Retina (tissue), 1 donor: ENCODE results near the gene MORF4L2.
A peak's percentile ranks its signal among the peaks of the same experiment; 100 is the strongest.

ENCODE experiments used
- DNase-seq: peaks from one replicate; pipeline ENCODE4 v3.0.0-alpha.2; 2016

The MORF4L2 gene

GRCh38 chrX:103630171-103630511 is 56.4 kb downstream of the MORF4L2 start:
- DNase-seq, result no peak

GRCh38 chrX:103629318-103630170 is 57.0 kb downstream of the MORF4L2 start:
- DNase-seq, result peak; percentile 87

DNA sequence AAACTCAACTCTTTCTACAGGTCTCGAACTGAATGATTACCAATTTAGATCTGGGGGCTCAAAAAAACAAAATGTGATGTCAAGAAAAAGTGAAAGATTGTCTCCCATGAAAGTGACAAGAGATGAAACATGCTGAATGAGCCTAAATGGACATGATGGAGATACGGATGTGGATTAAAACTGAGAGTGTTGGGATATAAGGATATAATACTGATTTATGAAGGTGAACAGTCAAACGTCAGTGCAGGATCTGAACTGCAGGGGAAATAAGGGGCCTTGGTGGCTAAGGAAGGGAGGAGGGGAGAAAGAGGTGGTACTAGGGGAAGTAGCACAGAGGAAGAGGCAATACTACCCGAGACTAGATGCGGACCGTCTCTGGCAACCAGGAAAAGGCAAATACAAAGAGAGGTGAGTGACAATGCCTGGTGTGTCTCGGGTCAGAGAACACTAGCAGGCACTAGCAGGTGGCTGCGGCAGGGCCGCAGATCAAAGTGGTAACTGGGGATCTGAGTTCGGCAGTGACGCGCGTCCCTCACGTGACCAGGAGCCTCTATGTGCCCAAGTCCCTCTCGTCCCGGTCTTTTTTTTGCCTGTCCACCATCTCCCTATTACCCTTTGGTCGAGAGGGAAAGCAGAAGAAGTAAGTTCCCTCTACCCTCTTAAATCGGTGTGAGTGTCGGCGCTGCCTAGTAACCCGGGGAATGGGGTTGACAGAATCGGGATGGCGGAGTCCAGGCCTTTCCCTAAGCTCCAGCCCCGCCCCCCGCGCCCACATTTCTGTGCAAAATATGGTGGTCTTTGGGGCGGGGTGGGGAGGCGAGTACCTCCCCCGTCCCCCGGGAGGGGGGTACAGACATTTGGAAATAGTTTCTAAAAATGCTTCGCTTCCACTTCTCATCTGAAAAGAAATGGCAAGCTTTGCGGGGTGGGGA is 57.8 kb downstream of the MORF4L2 start, which contains the start of gene TCEAL1:
TSS of gene TCEAL1 (plus strand) at position 590 of the 932 bp plus-strand sequence. CDS start 942 bp downstream, outside the sequence.
- DNase-seq, result peak; percentile 79

DNA sequence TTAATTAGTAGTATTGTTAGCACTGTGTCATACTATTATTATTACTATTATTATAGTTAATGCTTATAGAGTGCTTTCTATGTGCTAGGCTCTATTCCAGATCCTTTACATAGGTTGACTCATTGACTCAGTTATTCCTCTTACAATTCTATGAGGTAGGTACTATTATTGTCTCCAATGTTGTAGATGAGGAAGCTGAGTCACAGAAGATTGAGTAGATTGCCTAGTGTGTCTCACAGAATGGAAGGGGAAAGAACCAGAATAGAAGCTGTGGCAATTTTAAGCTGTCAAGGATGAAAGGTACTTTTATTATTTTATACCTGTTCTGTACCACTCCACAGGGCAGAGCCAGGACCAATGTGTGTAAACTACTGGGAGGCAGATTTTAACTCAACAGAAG is 59.6 kb downstream of the MORF4L2 start:
- DNase-seq, result no peak
